Kidney (tissue), 14 donors: Measurements from ENCODE around the gene CNOT2. TPM values are rescaled to one million over a fixed set of nuclear protein-coding genes. Genes with fewer than 3 reads are reported as not detected.
"Not testable (repeated sequence)": the region's sequence is repeated elsewhere in the genome, so short reads cannot be mapped to it uniquely, and the experiment has no call there.

Experiments used
- DNase-seq, 5 donors: peaks; one replicate each; pipeline ENCODE4 v3.0.0-alpha.2; 2013 to 2020
- FAIRE-seq: peaks from 2 replicates; lab custom pipeline; 2012; peaks lifted over from hg19 to GRCh38; lab: Jason Lieb, UNC
- H3K27ac ChIP-seq, 2 donors: one replicate each; pipeline ENCODE4 v1.7.0; 2013; ENCODE audit warnings: low read depth in 2 of 2, low read length in 2 of 2, inconsistent platforms in 1 of 2
- H3K27me3 ChIP-seq: one replicate; pipeline ENCODE4 v1.7.1; 2013; ENCODE audit warnings: low read length, inconsistent platforms; ENCODE audit not compliant: control insufficient read depth, insufficient read depth
- H3K36me3 ChIP-seq, 3 donors: one replicate each; pipeline versions ENCODE4 v1.7.0 to v1.7.1; 2013; ENCODE audit warnings: low read length in 3 of 3, control low read depth in 1 of 3, inconsistent platforms in 1 of 3; ENCODE audit not compliant: insufficient read depth in 3 of 3, control insufficient read depth in 2 of 3
- H3K4me1 ChIP-seq, 3 donors: one replicate each; pipeline versions ENCODE4 v1.7.0 to v1.7.1; 2013; ENCODE audit warnings: low read length in 3 of 3, inconsistent platforms in 1 of 3, low read depth in 1 of 3; ENCODE audit not compliant: control insufficient read depth in 2 of 3, insufficient read depth in 2 of 3
- H3K4me3 ChIP-seq, 3 donors: one replicate each; pipeline versions ENCODE4 v1.7.0 to v1.8.1; 2013; ENCODE audit warnings: low read length in 3 of 3, control low read depth in 1 of 3, inconsistent platforms in 1 of 3
- H3K9ac ChIP-seq, 3 donors: one replicate each; pipeline versions ENCODE4 v1.7.0 to v1.7.1; 2013; ENCODE audit warnings: low read length in 3 of 3, control low read depth in 1 of 3, inconsistent platforms in 1 of 3
- H3K9me3 ChIP-seq, 3 donors: one replicate each; pipeline versions ENCODE4 v1.7.0 to v1.7.1; 2013; ENCODE audit warnings: low read length in 3 of 3, control low read depth in 1 of 3, inconsistent platforms in 1 of 3; ENCODE audit not compliant: control insufficient read depth in 2 of 3, insufficient read depth in 1 of 3
- intact Hi-C: fragments of 100-400 bp; cut with DNase I; formaldehyde crosslinking; loops from one replicate; pipeline ENCODE4 v1.11.1; 2022
- polyA plus RNA-seq: library from polyadenylated mRNA; stranded (reverse); fragments of 350-450 nt; fragmentation: Illumina TruSeq; extraction: RNeasy Lipid Tissue Mini Kit (QIAGEN cat#74804); gene quantifications from one replicate; pipeline ENCODE4 v1.2.3, GENCODE V29; 2014; ENCODE audit warnings: low read depth, low replicate concordance; ENCODE audit not compliant: insufficient read depth
- total RNA-seq: library from RNA; stranded (reverse); fragmentation: NEBNext Ultra II Directional; extraction: Animal tissue kit (Norgen Biotek cat#: 25700); gene quantifications from one replicate; pipeline ENCODE4 v1.2.1, GENCODE V29; 2021
- TF ChIP-seq, protein P1 (sequence below): IDR thresholded peaks from 3 replicates; pipeline ENCODE4 v1.5.1; 2012; ENCODE audit warnings: mild to moderate bottlenecking, moderate library complexity, borderline replicate concordance; ENCODE audit not compliant: insufficient read depth; ENCODE audit errors: extremely low read depth
- donor health status: control.
- donor health status: control.
- donor health status: control.
- donor health status: control.
- donor health status: control.
- donor health status: DM: yes; HTN: yes; CAD: no.
- donor health status: Normal renal cell carcinoma (clear cell type).

Gene CNOT2
- total and polyA plus RNA-seq, 2 donors from 2014 or later: 21.0 to 68.8 TPM

DNA sequence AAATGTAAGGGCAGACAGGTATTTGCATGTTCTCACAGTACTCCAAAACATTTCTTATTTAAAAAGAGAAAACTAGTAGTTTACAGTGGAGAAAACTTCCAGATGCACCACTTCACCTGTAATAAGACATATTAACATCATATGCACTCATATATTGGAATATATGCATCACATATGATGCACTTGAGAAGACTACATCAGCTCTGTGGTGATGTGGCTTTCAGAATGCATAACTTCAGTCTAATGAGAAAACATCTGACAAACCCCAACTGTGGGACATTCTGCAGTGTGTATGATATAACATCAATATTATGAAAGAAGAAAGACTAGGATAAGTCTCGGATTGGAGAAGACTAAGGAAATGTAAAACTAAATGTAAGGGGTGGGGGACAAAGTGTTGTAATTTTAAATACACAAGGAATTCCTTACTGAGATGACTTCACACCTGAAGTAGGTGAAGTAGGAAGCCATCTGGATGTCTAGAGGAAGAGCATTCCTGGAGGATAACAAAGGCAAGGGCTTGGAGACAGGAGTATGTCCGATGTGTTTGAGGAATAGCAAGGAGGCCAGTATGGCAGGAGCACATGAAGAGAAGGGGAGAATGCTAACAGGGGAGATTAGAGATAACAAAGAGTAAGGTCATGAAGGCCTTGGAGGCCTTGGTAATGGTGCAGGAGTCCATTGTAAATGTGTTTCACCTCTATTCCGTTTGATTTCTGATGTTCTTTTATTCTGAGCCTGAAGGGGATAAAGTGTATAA is 49.0 kb downstream of the CNOT2 start:
- TF ChIP-seq, protein P1, sequence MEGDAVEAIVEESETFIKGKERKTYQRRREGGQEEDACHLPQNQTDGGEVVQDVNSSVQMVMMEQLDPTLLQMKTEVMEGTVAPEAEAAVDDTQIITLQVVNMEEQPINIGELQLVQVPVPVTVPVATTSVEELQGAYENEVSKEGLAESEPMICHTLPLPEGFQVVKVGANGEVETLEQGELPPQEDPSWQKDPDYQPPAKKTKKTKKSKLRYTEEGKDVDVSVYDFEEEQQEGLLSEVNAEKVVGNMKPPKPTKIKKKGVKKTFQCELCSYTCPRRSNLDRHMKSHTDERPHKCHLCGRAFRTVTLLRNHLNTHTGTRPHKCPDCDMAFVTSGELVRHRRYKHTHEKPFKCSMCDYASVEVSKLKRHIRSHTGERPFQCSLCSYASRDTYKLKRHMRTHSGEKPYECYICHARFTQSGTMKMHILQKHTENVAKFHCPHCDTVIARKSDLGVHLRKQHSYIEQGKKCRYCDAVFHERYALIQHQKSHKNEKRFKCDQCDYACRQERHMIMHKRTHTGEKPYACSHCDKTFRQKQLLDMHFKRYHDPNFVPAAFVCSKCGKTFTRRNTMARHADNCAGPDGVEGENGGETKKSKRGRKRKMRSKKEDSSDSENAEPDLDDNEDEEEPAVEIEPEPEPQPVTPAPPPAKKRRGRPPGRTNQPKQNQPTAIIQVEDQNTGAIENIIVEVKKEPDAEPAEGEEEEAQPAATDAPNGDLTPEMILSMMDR: no peak
- H3K4me1 ChIP-seq: no peaks in the 10 kb centered on the region
- H3K9ac ChIP-seq: no peak overlapping the region
- H3K27me3 ChIP-seq: no peaks in the 10 kb centered on the region
- intact Hi-C loops: no loop called here
- no peak for FAIRE-seq
- no peak overlapping the region for H3K4me3 ChIP-seq
- no peak for DNase-seq
- H3K36me3 ChIP-seq: peaks cover 0 to 6% (median 0%) of the 10 kb centered on the region in 3 donors
- H3K27ac ChIP-seq: no peak overlapping the region
- no peaks in the 10 kb centered on the region for H3K9me3 ChIP-seq

DNA sequence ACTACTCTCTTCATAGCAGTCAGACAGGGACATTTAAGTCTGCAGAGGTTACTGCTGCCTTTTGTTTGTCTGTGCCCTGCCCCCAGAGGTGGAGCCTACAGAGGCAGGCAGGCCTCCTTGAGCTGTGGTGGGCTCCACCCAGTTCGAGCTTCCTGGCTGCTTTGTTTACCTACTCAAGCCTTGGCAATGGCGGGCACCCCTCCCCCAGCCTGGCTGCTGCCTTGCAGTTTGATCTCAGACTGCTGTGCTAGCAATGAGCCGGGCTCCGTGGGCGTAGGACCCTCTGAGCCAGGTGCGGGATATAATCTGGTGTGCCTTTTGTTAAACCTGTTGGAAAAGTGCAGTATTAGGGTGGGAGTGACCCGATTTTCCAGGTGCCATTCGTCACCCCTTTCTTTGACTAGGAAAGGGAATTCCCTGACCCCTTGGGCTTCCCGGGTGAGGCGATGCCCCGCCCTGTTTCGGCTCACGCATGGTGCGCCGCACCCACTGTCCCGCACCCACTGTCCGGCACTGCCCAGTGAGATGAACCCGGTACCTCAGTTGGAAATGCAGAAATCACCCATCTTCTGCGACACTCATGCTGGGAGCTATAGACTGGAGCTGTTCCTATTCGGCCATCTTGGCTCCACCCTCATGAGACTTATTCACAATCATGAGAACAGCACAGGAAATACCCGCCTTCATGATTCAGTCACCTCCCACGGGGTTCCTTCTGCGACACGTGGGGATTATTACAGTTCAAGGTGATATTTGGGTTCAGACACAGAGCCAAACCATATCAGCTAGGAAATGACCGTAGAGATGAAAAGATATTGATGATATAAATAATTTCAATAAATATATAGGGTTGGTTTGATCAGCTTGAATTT is 61.7 kb downstream of the CNOT2 start:
- FAIRE-seq, H3K4me3 ChIP-seq, H3K9ac ChIP-seq, H3K4me1 ChIP-seq, intact Hi-C loops, H3K27me3 ChIP-seq, DNase-seq, H3K9me3 ChIP-seq, H3K27ac ChIP-seq, H3K36me3 ChIP-seq: not testable (repeated sequence)

DNA sequence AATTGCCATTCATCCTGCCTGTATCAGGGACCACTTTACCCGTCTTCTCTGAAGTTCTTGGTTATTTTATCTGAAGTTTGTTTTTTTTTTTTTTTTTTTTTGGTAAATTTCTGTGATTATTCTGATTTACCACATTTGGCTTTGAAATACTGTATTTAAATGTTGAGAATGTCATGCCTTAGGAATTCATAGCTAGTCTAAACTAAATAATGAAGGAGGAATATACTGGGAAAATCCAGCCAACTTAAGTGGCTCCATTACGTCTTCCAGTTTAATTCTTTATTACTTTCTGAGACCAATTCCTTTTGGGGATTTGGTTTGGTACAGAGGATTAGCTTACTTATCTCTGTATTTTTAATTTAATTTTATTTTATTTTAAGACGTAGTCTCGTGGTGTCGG is 62.6 kb downstream of the CNOT2 start:
- TF ChIP-seq, protein P1: no peak
- Histone ChIP-seq H3K9ac (no peak overlapping the region), H3K27ac (no peak overlapping the region), H3K9me3 (no peaks in the 10 kb centered on the region), H3K4me1 (no peaks in the 10 kb centered on the region), H3K27me3 (no peaks in the 10 kb centered on the region), H3K36me3 (peaks cover 0 to 2% (median 0%) of the 10 kb centered on the region in 3 donors), H3K4me3 (no peak overlapping the region)
- no peak for DNase-seq
- FAIRE-seq: no peak
- intact Hi-C loops: no loop called here

DNA sequence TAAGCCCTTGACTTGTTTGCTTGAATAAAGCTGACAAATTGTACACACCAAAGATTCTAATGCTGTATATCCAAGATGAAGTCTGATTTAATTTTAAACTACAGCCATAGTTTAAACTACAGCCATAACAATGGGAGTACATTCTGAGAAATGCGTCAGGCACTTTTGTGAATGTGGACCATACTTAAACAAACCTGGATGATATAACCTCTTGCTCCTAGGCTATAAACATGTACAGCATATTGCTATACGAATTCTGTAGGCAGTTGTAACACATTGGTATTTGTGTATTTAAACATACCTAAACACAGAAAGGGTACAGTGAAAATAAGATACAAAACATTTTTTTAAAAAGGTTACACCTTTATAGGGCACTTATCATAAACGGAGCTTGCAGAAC is 63.4 kb downstream of the CNOT2 start:
- TF ChIP-seq, protein P1: no peak
- DNase-seq (no peak), FAIRE-seq (no peak)
- intact Hi-C loops: no loop called here
- H3K27me3 ChIP-seq: no peaks in the 10 kb centered on the region
- H3K36me3 ChIP-seq: peaks cover 0 to 4% (median 0%) of the 10 kb centered on the region in 3 donors
- H3K4me3 ChIP-seq: no peak overlapping the region
- H3K9ac ChIP-seq: no peak overlapping the region
- no peaks in the 10 kb centered on the region for H3K9me3 ChIP-seq
- no peak overlapping the region for H3K27ac ChIP-seq
- H3K4me1 ChIP-seq: no peaks in the 10 kb centered on the region
